Endodermal cell (in vitro differentiated cells): ENCODE data around the gene ZNF407. TPM values are rescaled to one million over a fixed set of nuclear protein-coding genes. Genes with fewer than 3 reads are reported as not detected.

Experiments
- DNase-seq: peaks from one replicate; pipeline ENCODE4 v3.0.0-alpha.2; 2017
- H3K27ac ChIP-seq: 2 replicates; pipeline ENCODE4 v1.5.1; 2013; ENCODE audit warnings: mild to moderate bottlenecking, low read depth, low read length, moderate library complexity
- H3K27me3 ChIP-seq: 2 replicates; pipeline ENCODE4 v1.6.1; 2013; ENCODE audit warnings: mild to moderate bottlenecking, low read length, moderate library complexity; ENCODE audit not compliant: insufficient read depth, control insufficient read depth, poor library complexity, severe bottlenecking
- H3K36me3 ChIP-seq: 2 replicates; pipeline ENCODE4 v1.7.0; 2013; ENCODE audit warnings: mild to moderate bottlenecking, low read length, moderate library complexity; ENCODE audit not compliant: control insufficient read depth, insufficient read depth
- H3K4me1 ChIP-seq: one replicate; pipeline ENCODE4 v1.7.0; 2013; ENCODE audit warnings: low read length; ENCODE audit not compliant: control insufficient read depth, insufficient read depth
- H3K4me3 ChIP-seq: 2 replicates; pipeline ENCODE4 v1.5.1; 2013; ENCODE audit warnings: mild to moderate bottlenecking, low read length, moderate library complexity
- H3K9ac ChIP-seq: 2 replicates; pipeline ENCODE4 v1.6.1; 2013; ENCODE audit warnings: mild to moderate bottlenecking, low read length, moderate library complexity; ENCODE audit not compliant: poor library complexity, severe bottlenecking; ENCODE audit errors: extremely low read depth
- H3K9me3 ChIP-seq: 2 replicates; pipeline ENCODE4 v1.6.1; 2013; ENCODE audit warnings: mild to moderate bottlenecking, low read length, moderate library complexity; ENCODE audit not compliant: control insufficient read depth
- H3K27ac Mint-ChIP-seq: 2 replicates; pipeline ENCODE4 v1.8.0; 2020; ENCODE audit warnings: mixed read lengths
- H3K27me3 Mint-ChIP-seq: 2 replicates; pipeline ENCODE4 v1.8.0; 2021; ENCODE audit warnings: mild to moderate bottlenecking, mixed read lengths; ENCODE audit not compliant: insufficient read depth
- H3K36me3 Mint-ChIP-seq: 2 replicates; pipeline ENCODE4 v1.8.0; 2020; ENCODE audit warnings: low read depth, mixed read lengths
- H3K4me1 Mint-ChIP-seq: 2 replicates; pipeline ENCODE4 v1.8.0; 2020; ENCODE audit warnings: mixed read lengths
- H3K4me3 Mint-ChIP-seq: 2 replicates; pipeline ENCODE4 v1.8.0; 2020; ENCODE audit warnings: mild to moderate bottlenecking, moderate library complexity, mixed read lengths
- H3K9me3 Mint-ChIP-seq: 2 replicates; pipeline ENCODE4 v1.8.0; 2020; ENCODE audit warnings: mild to moderate bottlenecking, mixed read lengths
- WGBS, 2 experiments: methylation state at CpG; one replicate each; pipeline versions ENCODE4 v1.1.5 to v1.1.7; 2013; ENCODE audit warnings: missing lambda C conversion rate in 2 of 2, mixed read lengths in 1 of 2; ENCODE audit not compliant: insufficient coverage in 1 of 2, insufficient read length in 1 of 2; 5-methylcytosine and 5-hydroxymethylcytosine counted together
- total RNA-seq, 2 donors: library from RNA; stranded (reverse); fragmentation: NEBNext Ultra II Directional in 1 of 2; extraction: Animal tissue kit (Norgen Biotek cat#: 25700) in 1 of 2; gene quantifications; 2 replicates in 1 of 2; 3 replicates in 1 of 2; pipeline ENCODE4 v1.2.1, GENCODE V29; 2021
- TF ChIP-seq, protein P1 (sequence below): fragments of 200-600 bp; sonication (generic); conservative IDR thresholded peaks from 2 replicates; pipeline ENCODE4 v1.5.0; 2021; ENCODE audit warnings: antibody characterized with exemption, mild to moderate bottlenecking

ZNF407 gene
- total RNA-seq, 2 donors from 2014 or later = 7.6 to 13.1 TPM

DNA sequence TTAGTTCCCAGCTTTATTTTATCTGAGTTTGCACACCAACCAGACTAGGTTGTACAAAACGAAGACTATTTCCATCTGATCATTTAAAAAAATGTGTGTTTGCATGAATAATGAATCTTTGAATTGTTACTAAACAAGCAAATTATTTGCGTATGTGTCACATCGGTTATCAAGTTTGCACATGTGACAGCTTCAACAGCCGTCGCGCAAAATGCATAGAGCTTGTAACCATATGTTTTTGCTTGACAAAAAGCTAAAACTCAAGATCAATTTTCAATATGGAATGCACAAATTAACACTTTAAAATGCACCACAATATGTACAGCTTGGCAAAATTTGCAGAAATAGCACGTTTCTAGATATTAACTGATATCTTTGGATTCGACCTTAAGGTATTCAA lies 427.2 kb downstream of the ZNF407 start:
- peaks cover 8% of the 10 kb centered on the region for H3K36me3 Mint-ChIP-seq
- no peak overlapping the region for H3K4me3 ChIP-seq
- peaks cover 17% of the 10 kb centered on the region for H3K4me1 Mint-ChIP-seq
- H3K27me3 ChIP-seq = no peaks in the 10 kb centered on the region
- no peaks in the 10 kb centered on the region for H3K27me3 Mint-ChIP-seq
- H3K9me3 ChIP-seq = peaks cover 6% of the 10 kb centered on the region
- no peak for DNase-seq
- TF ChIP-seq, protein P1, sequence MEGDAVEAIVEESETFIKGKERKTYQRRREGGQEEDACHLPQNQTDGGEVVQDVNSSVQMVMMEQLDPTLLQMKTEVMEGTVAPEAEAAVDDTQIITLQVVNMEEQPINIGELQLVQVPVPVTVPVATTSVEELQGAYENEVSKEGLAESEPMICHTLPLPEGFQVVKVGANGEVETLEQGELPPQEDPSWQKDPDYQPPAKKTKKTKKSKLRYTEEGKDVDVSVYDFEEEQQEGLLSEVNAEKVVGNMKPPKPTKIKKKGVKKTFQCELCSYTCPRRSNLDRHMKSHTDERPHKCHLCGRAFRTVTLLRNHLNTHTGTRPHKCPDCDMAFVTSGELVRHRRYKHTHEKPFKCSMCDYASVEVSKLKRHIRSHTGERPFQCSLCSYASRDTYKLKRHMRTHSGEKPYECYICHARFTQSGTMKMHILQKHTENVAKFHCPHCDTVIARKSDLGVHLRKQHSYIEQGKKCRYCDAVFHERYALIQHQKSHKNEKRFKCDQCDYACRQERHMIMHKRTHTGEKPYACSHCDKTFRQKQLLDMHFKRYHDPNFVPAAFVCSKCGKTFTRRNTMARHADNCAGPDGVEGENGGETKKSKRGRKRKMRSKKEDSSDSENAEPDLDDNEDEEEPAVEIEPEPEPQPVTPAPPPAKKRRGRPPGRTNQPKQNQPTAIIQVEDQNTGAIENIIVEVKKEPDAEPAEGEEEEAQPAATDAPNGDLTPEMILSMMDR = no peak
- H3K9ac ChIP-seq = no peak overlapping the region
- H3K27ac Mint-ChIP-seq = no peak overlapping the region
- H3K4me3 Mint-ChIP-seq = no peak overlapping the region
- WGBS, 2 experiments = 92 to 96% methylated on average over 7 to 8 of the region's 8 CpGs
- H3K36me3 ChIP-seq = no peaks in the 10 kb centered on the region
- peaks cover 9% of the 10 kb centered on the region for H3K4me1 ChIP-seq
- H3K27ac ChIP-seq = no peak overlapping the region
- H3K9me3 Mint-ChIP-seq = no peaks in the 10 kb centered on the region

DNA sequence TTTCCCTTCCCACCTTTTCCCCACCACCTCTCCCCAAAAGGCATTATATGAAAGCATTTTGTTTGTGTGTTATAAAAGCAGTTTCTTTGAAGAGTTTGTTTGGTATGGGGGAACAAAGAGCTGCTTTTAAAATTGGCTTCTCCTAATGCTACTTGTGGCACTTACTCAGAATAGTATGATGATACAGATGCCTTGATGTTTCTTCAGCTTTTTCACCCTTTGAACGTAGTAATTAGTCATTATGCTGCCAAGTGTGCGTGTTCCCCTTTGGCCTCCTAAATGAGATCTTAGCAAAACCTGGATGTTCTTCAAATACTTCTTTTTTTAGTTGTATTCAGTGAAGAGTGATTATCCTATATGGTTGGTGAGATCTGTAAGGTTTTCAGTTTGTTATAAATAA lies 427.9 kb downstream of the ZNF407 start:
- H3K4me3 Mint-ChIP-seq = no peak overlapping the region
- H3K27ac Mint-ChIP-seq = no peak overlapping the region
- H3K9me3 Mint-ChIP-seq = no peaks in the 10 kb centered on the region
- peaks cover 19% of the 10 kb centered on the region for H3K4me1 Mint-ChIP-seq
- H3K4me3 ChIP-seq = no peak overlapping the region
- WGBS, 2 experiments = 87 to 94% methylated on average over 2 of the region's 2 CpGs
- peaks cover 9% of the 10 kb centered on the region for H3K4me1 ChIP-seq
- H3K27me3 ChIP-seq = no peaks in the 10 kb centered on the region
- no peaks in the 10 kb centered on the region for H3K36me3 ChIP-seq
- H3K27ac ChIP-seq = no peak overlapping the region
- no peak for DNase-seq
- H3K9me3 ChIP-seq = peaks cover 6% of the 10 kb centered on the region
- H3K36me3 Mint-ChIP-seq = peaks cover 8% of the 10 kb centered on the region
- TF ChIP-seq, protein P1 = no peak
- no peak overlapping the region for H3K9ac ChIP-seq
- H3K27me3 Mint-ChIP-seq = no peaks in the 10 kb centered on the region

DNA sequence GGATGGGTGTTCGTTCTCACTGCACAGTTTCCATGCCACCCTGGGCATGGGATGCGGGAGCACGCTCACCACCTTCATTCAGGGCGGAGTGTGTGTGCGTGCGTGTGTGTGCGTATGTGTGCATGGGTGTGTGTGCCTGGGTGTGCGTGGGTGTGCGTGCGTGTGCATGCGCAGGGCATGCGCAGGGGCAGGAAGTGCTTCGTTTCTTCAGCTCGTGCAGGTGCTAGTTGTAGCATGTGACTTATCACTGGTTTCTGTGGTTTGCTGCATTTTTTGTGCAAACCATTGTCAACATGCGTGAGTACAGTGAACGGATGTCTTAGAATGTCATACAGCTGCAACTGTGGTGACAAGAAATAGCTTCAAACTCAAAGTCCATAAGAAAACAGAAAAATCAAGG lies 431.8 kb downstream of the ZNF407 start:
- H3K4me1 Mint-ChIP-seq = peaks cover 22% of the 10 kb centered on the region
- Histone ChIP-seq H3K9me3 (peaks cover 6% of the 10 kb centered on the region), H3K36me3 (no peaks in the 10 kb centered on the region), H3K9ac (no peak overlapping the region), H3K27me3 (no peaks in the 10 kb centered on the region), H3K27ac (no peak overlapping the region), H3K4me3 (no peak overlapping the region), H3K4me1 (peaks cover 6% of the 10 kb centered on the region)
- no peak overlapping the region for H3K27ac Mint-ChIP-seq
- no peak overlapping the region for H3K4me3 Mint-ChIP-seq
- no peak for DNase-seq
- H3K9me3 Mint-ChIP-seq = peaks cover 4% of the 10 kb centered on the region
- WGBS, 2 experiments = 96 to 100% methylated on average over 6 to 16 of the region's 16 CpGs
- H3K36me3 Mint-ChIP-seq = peaks cover 8% of the 10 kb centered on the region
- TF ChIP-seq, protein P1 = no peak
- no peaks in the 10 kb centered on the region for H3K27me3 Mint-ChIP-seq
